ENCODE results near the gene EMC1. TPM values are rescaled to one million over a fixed set of nuclear protein-coding genes. Genes with fewer than 3 reads are reported as not detected.

Gene EMC1
- total RNA-seq, 6 experiments from 2014 or later, result 18.6 to 32.7 (median 25.3) TPM

GRCh38 chr1:19196331-19196730 lies 55.0 kb downstream of the EMC1 start:
- intact Hi-C loops (cut with DNase I), result no loop called here
- ATAC-seq (no peak), DNase-seq (no peak)
- peaks cover 0 to 26% (median 5%) of the 10 kb centered on the region in 4 donors for H3K4me1 ChIP-seq
- H3K27ac ChIP-seq, result no peak overlapping the region
- no peaks in the 10 kb centered on the region for H3K9me3 ChIP-seq
- TF ChIP-seq, protein P1, sequence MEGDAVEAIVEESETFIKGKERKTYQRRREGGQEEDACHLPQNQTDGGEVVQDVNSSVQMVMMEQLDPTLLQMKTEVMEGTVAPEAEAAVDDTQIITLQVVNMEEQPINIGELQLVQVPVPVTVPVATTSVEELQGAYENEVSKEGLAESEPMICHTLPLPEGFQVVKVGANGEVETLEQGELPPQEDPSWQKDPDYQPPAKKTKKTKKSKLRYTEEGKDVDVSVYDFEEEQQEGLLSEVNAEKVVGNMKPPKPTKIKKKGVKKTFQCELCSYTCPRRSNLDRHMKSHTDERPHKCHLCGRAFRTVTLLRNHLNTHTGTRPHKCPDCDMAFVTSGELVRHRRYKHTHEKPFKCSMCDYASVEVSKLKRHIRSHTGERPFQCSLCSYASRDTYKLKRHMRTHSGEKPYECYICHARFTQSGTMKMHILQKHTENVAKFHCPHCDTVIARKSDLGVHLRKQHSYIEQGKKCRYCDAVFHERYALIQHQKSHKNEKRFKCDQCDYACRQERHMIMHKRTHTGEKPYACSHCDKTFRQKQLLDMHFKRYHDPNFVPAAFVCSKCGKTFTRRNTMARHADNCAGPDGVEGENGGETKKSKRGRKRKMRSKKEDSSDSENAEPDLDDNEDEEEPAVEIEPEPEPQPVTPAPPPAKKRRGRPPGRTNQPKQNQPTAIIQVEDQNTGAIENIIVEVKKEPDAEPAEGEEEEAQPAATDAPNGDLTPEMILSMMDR (IDR thresholded peaks at IDR 0.05), result no peak
- TF ChIP-seq POLR2A (IDR thresholded peaks at IDR 0.05), result no peak
- WGBS (ENCODE audit: insufficient coverage, low coverage, low lambda C conversion rate, missing lambda C conversion rate), result 93% methylated on average over 3 of the region's 3 CpGs
- peaks cover 27 to 77% (median 43%) of the 10 kb centered on the region in 4 donors for H3K36me3 ChIP-seq
- no peak overlapping the region for H3K4me3 ChIP-seq
- no peaks in the 10 kb centered on the region for H3K27me3 ChIP-seq

DNA sequence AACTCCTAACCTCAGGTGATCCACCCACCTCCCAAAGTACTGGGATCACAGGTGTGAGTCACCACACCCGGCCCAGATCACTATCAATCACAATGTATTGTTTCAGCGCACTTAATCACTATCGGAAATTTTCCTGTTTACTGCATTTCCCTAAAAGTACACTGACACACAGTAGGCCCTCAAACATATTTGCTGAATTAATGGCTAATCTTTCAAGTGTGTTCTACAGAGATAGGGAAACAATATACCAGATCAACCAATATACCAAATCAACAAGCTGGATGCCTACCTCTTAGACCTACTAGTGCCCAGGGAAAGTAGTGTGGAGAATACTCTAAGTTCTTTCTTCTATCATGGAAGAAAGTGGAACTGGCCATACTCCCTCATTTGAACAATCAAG lies 58.3 kb downstream of the EMC1 start:
- H3K4me1 ChIP-seq, result peaks cover 0 to 6% (median 0%) of the 10 kb centered on the region in 4 donors
- no peaks in the 10 kb centered on the region for H3K9me3 ChIP-seq
- H3K27ac ChIP-seq, result no peak overlapping the region
- peaks cover 27 to 61% (median 40%) of the 10 kb centered on the region in 4 donors for H3K36me3 ChIP-seq
- ATAC-seq, result no peak
- H3K27me3 ChIP-seq, result no peaks in the 10 kb centered on the region
- intact Hi-C loops (cut with DNase I), result no loop called here
- TF ChIP-seq, protein P1 (IDR thresholded peaks at IDR 0.05), result no peak
- TF ChIP-seq POLR2A (IDR thresholded peaks at IDR 0.05), result no peak
- H3K4me3 ChIP-seq, result no peak overlapping the region
- WGBS (ENCODE audit: insufficient coverage, low coverage, low lambda C conversion rate, missing lambda C conversion rate), result 86% methylated on average over 3 of the region's 3 CpGs
- DNase-seq, result no peak

- Histone ChIP-seq H3K36me3 (peaks cover 17 to 61% (median 37%) of the 10 kb centered on the region in 4 donors), H3K27ac (no peak overlapping the region), H3K4me1 (peaks cover 0 to 6% (median 0%) of the 10 kb centered on the region in 4 donors), H3K27me3 (no peaks in the 10 kb centered on the region), H3K9me3 (no peaks in the 10 kb centered on the region), H3K4me3 (no peak overlapping the region)
- intact Hi-C loops (cut with DNase I), result no loop called here
- 100% methylated on average over 3 of the region's 3 CpGs for WGBS (ENCODE audit: insufficient coverage, low coverage, low lambda C conversion rate, missing lambda C conversion rate)
- DNase-seq (no peak), ATAC-seq (no peak)
- no peak for TF ChIP-seq POLR2A (IDR thresholded peaks at IDR 0.05)
- TF ChIP-seq, protein P1 (IDR thresholded peaks at IDR 0.05), result no peak
These were observed 59.5 kb downstream of the EMC1 start for GRCh38 chr1:19191811-19192210.

GRCh38 chr1:19190468-19190867 lies 60.9 kb downstream of the EMC1 start:
- H3K4me1 ChIP-seq, result peaks cover 0 to 6% (median 0%) of the 10 kb centered on the region in 4 donors
- H3K9me3 ChIP-seq, result no peaks in the 10 kb centered on the region
- WGBS (ENCODE audit: insufficient coverage, low coverage, low lambda C conversion rate, missing lambda C conversion rate), result 90% methylated on average over 4 of the region's 4 CpGs
- no peak for TF ChIP-seq POLR2A (IDR thresholded peaks at IDR 0.05)
- no peaks in the 10 kb centered on the region for H3K27me3 ChIP-seq
- H3K36me3 ChIP-seq, result peaks cover 16 to 63% (median 44%) of the 10 kb centered on the region in 4 donors
- ATAC-seq (no peak), DNase-seq (no peak)
- no peak overlapping the region for H3K4me3 ChIP-seq
- H3K27ac ChIP-seq, result no peak overlapping the region
- intact Hi-C loops (cut with DNase I), result no loop called here

- no peak overlapping the region for H3K27ac ChIP-seq
- peaks cover 0 to 6% (median 0%) of the 10 kb centered on the region in 4 donors for H3K4me1 ChIP-seq
- intact Hi-C loops (cut with DNase I), result loop anchor here in 1 of 2 donors (10.0 kb wide), 1 partner anchor 46 kb away; no protein-coding TSS in a partner anchor
- H3K4me3 ChIP-seq, result no peak overlapping the region
- H3K9me3 ChIP-seq, result no peaks in the 10 kb centered on the region
- peaks cover 16 to 69% (median 48%) of the 10 kb centered on the region in 4 donors for H3K36me3 ChIP-seq
- WGBS (ENCODE audit: insufficient coverage, low coverage, low lambda C conversion rate, missing lambda C conversion rate), result 38% methylated on average over 3 of the region's 3 CpGs
- DNase-seq (no peak), ATAC-seq (peak in 3 of 4 donors; percentile 30 to 58 (median 38))
- H3K27me3 ChIP-seq, result no peaks in the 10 kb centered on the region
- TF ChIP-seq POLR2A (IDR thresholded peaks at IDR 0.05), result no peak
- TF ChIP-seq, protein P1 (IDR thresholded peaks at IDR 0.05), result no peak
These were observed 62.1 kb downstream of the EMC1 start for GRCh38 chr1:19189270-19189669.
